Aorta (tissue), 5 donors: ENCODE results near the gene RAMP3. TPM values are rescaled to one million over a fixed set of nuclear protein-coding genes. Genes with fewer than 3 reads are reported as not detected.

ENCODE experiments used
- ATAC-seq: fragments of 200-7000 bp; cut with Tn5 transposase; one replicate; pipeline ENCODE4 v1.9.1; 2022; ENCODE audit warnings: moderate library complexity; ENCODE audit not compliant: low FRiP score
- DNase-seq, 2 donors: peaks; one replicate each; pipeline ENCODE4 v3.0.0-alpha.2; 2020
- H3K27ac ChIP-seq, 2 donors: one replicate each; pipeline ENCODE4 v1.5.1; 2013; ENCODE audit warnings: low read length in 2 of 2, mild to moderate bottlenecking in 2 of 2, moderate library complexity in 2 of 2, control low read depth in 1 of 2, inconsistent platforms in 1 of 2, low read depth in 1 of 2
- H3K27me3 ChIP-seq, 2 donors: one replicate each; pipeline ENCODE4 v1.6.1; 2013; ENCODE audit warnings: control low read depth in 1 of 2, low read length in 1 of 2, mild to moderate bottlenecking in 1 of 2, moderate library complexity in 1 of 2; ENCODE audit not compliant: insufficient read depth in 2 of 2, control insufficient read depth in 1 of 2
- H3K36me3 ChIP-seq, 2 donors: one replicate each; pipeline ENCODE4 v1.6.1; 2013; ENCODE audit warnings: control low read depth in 1 of 2, low read length in 1 of 2, mild to moderate bottlenecking in 1 of 2; ENCODE audit not compliant: insufficient read depth in 2 of 2, control insufficient read depth in 1 of 2
- H3K4me1 ChIP-seq, 2 donors: one replicate each; pipeline ENCODE4 v1.6.1; 2013; ENCODE audit warnings: low read length in 2 of 2, control low read depth in 1 of 2, mild to moderate bottlenecking in 1 of 2, moderate library complexity in 1 of 2; ENCODE audit not compliant: insufficient read depth in 2 of 2, control insufficient read depth in 1 of 2
- H3K4me3 ChIP-seq, 2 donors: one replicate each; pipeline ENCODE4 v1.5.1; 2013; ENCODE audit warnings: low read length in 2 of 2, control low read depth in 1 of 2, mild to moderate bottlenecking in 1 of 2
- H3K9me3 ChIP-seq: one replicate; pipeline ENCODE4 v1.6.1; 2013; ENCODE audit warnings: mild to moderate bottlenecking, low read length; ENCODE audit not compliant: control insufficient read depth
- WGBS, 2 donors: extraction: QIAGEN DNeasy Blood & Tissue Kit; methylation state at CpG; one replicate each; pipeline ENCODE4 v1.1.7; 2013; 5-methylcytosine and 5-hydroxymethylcytosine counted together
- intact Hi-C, 2 donors: fragments of 100-400 bp; cut with DNase I; formaldehyde crosslinking; loops; one replicate each; pipeline versions ENCODE4 v1.14.2 to v1.15.0; 2022
- polyA plus RNA-seq, 2 donors: library from polyadenylated mRNA; stranded (reverse); fragments of 200-250 nt; gene quantifications; one replicate each; pipeline ENCODE4 v1.2.3, GENCODE V29; 2013
- total RNA-seq, 2 donors: library from RNA; stranded (reverse); fragmentation: NEBNext Ultra II Directional; extraction: Animal tissue kit (Norgen Biotek cat#: 25700); gene quantifications; one replicate each; pipeline ENCODE4 v1.2.1, GENCODE V29; 2021
- donor health status: healthy with polysubstance abuse.
- donor health status: Bipolar disorder and iron deficiency.
- donor health status: DM: no; HTN: no; CAD: no.
- donor health status: DM: no; HTN: no; CAD: no.
- donor health status: DM: yes; HTN: yes; CAD: no.

RAMP3 gene
- total and polyA plus RNA-seq, 4 donors = 5.0 to 78.0 (median 28.9) TPM

GRCh38 chr7:45177801-45178200, 20.2 kb downstream of the RAMP3 start:
- Histone ChIP-seq H3K4me3 (no peak overlapping the region), H3K27me3 (no peaks in the 10 kb centered on the region), H3K4me1 (no peaks in the 10 kb centered on the region), H3K36me3 (no peaks in the 10 kb centered on the region), H3K27ac (no peak overlapping the region), H3K9me3 (no peaks in the 10 kb centered on the region)
- peak in 1 of 2 donors; percentile 67 for DNase-seq
- 89 to 93% methylated on average over 3 of the region's 3 CpGs for WGBS, 2 donors
- intact Hi-C loops = no loop called here
- no peak for ATAC-seq

- intact Hi-C loops = no loop called here
- Histone ChIP-seq H3K9me3 (no peaks in the 10 kb centered on the region), H3K4me1 (no peaks in the 10 kb centered on the region), H3K4me3 (no peak overlapping the region), H3K27me3 (no peaks in the 10 kb centered on the region), H3K36me3 (no peaks in the 10 kb centered on the region), H3K27ac (no peak overlapping the region)
- WGBS, 2 donors = 66 to 80% methylated on average over 13 of the region's 13 CpGs
- DNase-seq (peak; percentile 6 to 50), ATAC-seq (no peak)
Observed at GRCh38 chr7:45178241-45179225, 20.9 kb downstream of the RAMP3 start.

DNA sequence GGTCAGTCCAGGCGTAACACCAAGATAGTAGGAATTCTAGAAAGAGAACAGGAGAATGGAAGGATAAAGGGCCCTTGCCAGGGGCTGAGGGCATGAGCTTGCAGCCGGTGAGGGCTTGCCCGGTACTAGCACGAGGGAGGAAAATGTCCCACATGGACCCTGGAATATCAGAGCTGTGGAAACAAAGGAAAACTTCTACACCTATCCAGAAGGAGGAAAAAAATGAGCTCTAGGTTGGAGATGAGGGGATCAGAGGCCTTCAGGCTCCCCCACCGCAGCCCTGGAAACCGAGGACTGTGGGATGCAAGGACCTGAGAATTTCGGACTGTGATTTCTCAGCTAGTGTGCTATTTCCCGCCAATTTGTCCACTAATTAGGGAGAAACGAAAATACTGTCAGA, 22.1 kb downstream of the RAMP3 start:
- H3K36me3 ChIP-seq = no peaks in the 10 kb centered on the region
- 74 to 83% methylated on average over 9 of the region's 9 CpGs for WGBS, 2 donors
- peak in 1 of 2 donors; percentile 22 for DNase-seq
- H3K27ac ChIP-seq = no peak overlapping the region
- H3K27me3 ChIP-seq = no peaks in the 10 kb centered on the region
- no peaks in the 10 kb centered on the region for H3K9me3 ChIP-seq
- H3K4me3 ChIP-seq = no peak overlapping the region
- ATAC-seq = no peak
- intact Hi-C loops = no loop called here
- no peaks in the 10 kb centered on the region for H3K4me1 ChIP-seq

GRCh38 chr7:45180084-45180986, 22.7 kb downstream of the RAMP3 start:
- Histone ChIP-seq H3K4me1 (no peaks in the 10 kb centered on the region), H3K27me3 (no peaks in the 10 kb centered on the region), H3K36me3 (no peaks in the 10 kb centered on the region), H3K4me3 (no peak overlapping the region), H3K27ac (no peak overlapping the region), H3K9me3 (no peaks in the 10 kb centered on the region)
- DNase-seq (peak in 1 of 2 donors; percentile 43), ATAC-seq (no peak)
- intact Hi-C loops = no loop called here
- 82 to 83% methylated on average over 13 of the region's 13 CpGs for WGBS, 2 donors

- intact Hi-C loops = no loop called here
- DNase-seq = peak in 1 of 2 donors; percentile 32
- WGBS, 2 donors = 84 to 86% methylated on average over 7 of the region's 7 CpGs
- ATAC-seq = no peak
- no peak overlapping the region for H3K4me3 ChIP-seq
- H3K36me3 ChIP-seq = no peaks in the 10 kb centered on the region
- H3K27ac ChIP-seq = no peak overlapping the region
- H3K4me1 ChIP-seq = no peaks in the 10 kb centered on the region
- no peaks in the 10 kb centered on the region for H3K9me3 ChIP-seq
- no peaks in the 10 kb centered on the region for H3K27me3 ChIP-seq
Observed at GRCh38 chr7:45181286-45181960, 23.8 kb downstream of the RAMP3 start.

- Histone ChIP-seq H3K4me3 (no peak overlapping the region), H3K27me3 (no peaks in the 10 kb centered on the region), H3K4me1 (no peaks in the 10 kb centered on the region), H3K27ac (no peak overlapping the region), H3K36me3 (no peaks in the 10 kb centered on the region), H3K9me3 (no peaks in the 10 kb centered on the region)
- WGBS, 2 donors = 78 to 84% methylated on average over 8 of the region's 8 CpGs
- ATAC-seq (no peak), DNase-seq (peak in 1 of 2 donors; percentile 48)
- intact Hi-C loops = no loop called here
Observed at GRCh38 chr7:45181991-45182855, 24.6 kb downstream of the RAMP3 start.

- H3K36me3 ChIP-seq = no peaks in the 10 kb centered on the region
- DNase-seq (peak in 1 of 2 donors; percentile 49), ATAC-seq (no peak)
- no peak overlapping the region for H3K4me3 ChIP-seq
- intact Hi-C loops = no loop called here
- 91% methylated on average over 21 of the region's 21 CpGs for WGBS, 2 donors
- H3K9me3 ChIP-seq = no peaks in the 10 kb centered on the region
- no peak overlapping the region for H3K27ac ChIP-seq
- H3K27me3 ChIP-seq = no peaks in the 10 kb centered on the region
- H3K4me1 ChIP-seq = no peaks in the 10 kb centered on the region
Observed at GRCh38 chr7:45182856-45183710, 25.5 kb downstream of the RAMP3 start.
